ENCODE measurements around the gene ARL15.

Gene ARL15

GRCh38 chr5:53971131-53971530 lies 339.2 kb downstream of the ARL15 start:
- no peak overlapping the region for H3K4me3 ChIP-seq (ENCODE audit: low read length)
- DNase-seq (ENCODE audit: low read depth): no peak
- TF ChIP-seq CTCF (IDR thresholded peaks at IDR 0.05; ENCODE audit: insufficient read depth, low read depth, low read length, missing control alignments): no peak

GRCh38 chr5:53970475-53970874 lies 339.9 kb downstream of the ARL15 start:
- H3K4me3 ChIP-seq (ENCODE audit: low read length): no peak overlapping the region
- TF ChIP-seq CTCF (IDR thresholded peaks at IDR 0.05; ENCODE audit: insufficient read depth, low read depth, low read length, missing control alignments): no peak
- no peak for DNase-seq (ENCODE audit: low read depth)

- DNase-seq (ENCODE audit: low read depth): no peak
- no peak for TF ChIP-seq CTCF (IDR thresholded peaks at IDR 0.05; ENCODE audit: insufficient read depth, low read depth, low read length, missing control alignments)
- H3K4me3 ChIP-seq (ENCODE audit: low read length): no peak overlapping the region
Observed at GRCh38 chr5:53969176-53969730, 341.1 kb downstream of the ARL15 start.

- no peak for TF ChIP-seq CTCF (IDR thresholded peaks at IDR 0.05; ENCODE audit: insufficient read depth, low read depth, low read length, missing control alignments)
- DNase-seq (ENCODE audit: low read depth): no peak
- no peak overlapping the region for H3K4me3 ChIP-seq (ENCODE audit: low read length)
Observed at GRCh38 chr5:53965459-53965858, 344.9 kb downstream of the ARL15 start.

- H3K4me3 ChIP-seq (ENCODE audit: low read length): no peak overlapping the region
- peak; percentile 6 for DNase-seq (ENCODE audit: low read depth)
- peak; percentile 30 for TF ChIP-seq CTCF (IDR thresholded peaks at IDR 0.05; ENCODE audit: insufficient read depth, low read depth, low read length, missing control alignments)
Observed at GRCh38 chr5:53963958-53964357, 346.4 kb downstream of the ARL15 start.

GRCh38 chr5:53962306-53962705 lies 348.1 kb downstream of the ARL15 start:
- no peak for TF ChIP-seq CTCF (IDR thresholded peaks at IDR 0.05; ENCODE audit: insufficient read depth, low read depth, low read length, missing control alignments)
- no peak for DNase-seq (ENCODE audit: low read depth)
- no peak overlapping the region for H3K4me3 ChIP-seq (ENCODE audit: low read length)

GRCh38 chr5:53956632-53957031 lies 353.7 kb downstream of the ARL15 start:
- H3K4me3 ChIP-seq (ENCODE audit: low read length): no peak overlapping the region
- TF ChIP-seq CTCF (IDR thresholded peaks at IDR 0.05; ENCODE audit: insufficient read depth, low read depth, low read length, missing control alignments): no peak
- no peak for DNase-seq (ENCODE audit: low read depth)
